GM12874 (cell line): ENCODE data around the gene MYPOP.

Source experiments
- CTCF ChIP-seq: IDR thresholded peaks from 2 replicates; pipeline ENCODE4 v1.5.1; 2011; ENCODE audit warnings: low read depth, mild to moderate bottlenecking, control low read depth, low read length, moderate library complexity; ENCODE audit not compliant: insufficient read depth

The MYPOP gene

GRCh38 chr19:45873219-45873772 lies 29.1 kb downstream of the MYPOP start:
- no peak for TF ChIP-seq CTCF

GRCh38 chr19:45872095-45872919 lies 30.1 kb downstream of the MYPOP start:
- no peak for TF ChIP-seq CTCF

GRCh38 chr19:45870798-45871197 lies 31.6 kb downstream of the MYPOP start:
- no peak for TF ChIP-seq CTCF

GRCh38 chr19:45866400-45867176 lies 35.8 kb downstream of the MYPOP start:
- TF ChIP-seq CTCF = no peak

GRCh38 chr19:45865269-45865948 lies 37.0 kb downstream of the MYPOP start:
- no peak for TF ChIP-seq CTCF

- TF ChIP-seq CTCF = no peak
Observed at GRCh38 chr19:45864629-45865082, 37.8 kb downstream of the MYPOP start.
